ENCODE results near the gene CRYBA2. TPM values are rescaled to one million over a fixed set of nuclear protein-coding genes. Genes with fewer than 3 reads are reported as not detected.

The CRYBA2 gene
- total and polyA plus RNA-seq, 2 of the 8 experiments (the other 6 are each of a cell fraction or from before 2014, with no cell fraction given): not detected

GRCh38 chr2:218960309-218961165 is 32.7 kb downstream of the CRYBA2 start (continued):
- TF ChIP-seq, protein P1, sequence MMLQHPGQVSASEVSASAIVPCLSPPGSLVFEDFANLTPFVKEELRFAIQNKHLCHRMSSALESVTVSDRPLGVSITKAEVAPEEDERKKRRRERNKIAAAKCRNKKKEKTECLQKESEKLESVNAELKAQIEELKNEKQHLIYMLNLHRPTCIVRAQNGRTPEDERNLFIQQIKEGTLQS (IDR thresholded peaks at IDR 0.05; ENCODE audit: insufficient read depth, low read depth, low read length): no peak
- TF ChIP-seq RNF2 (IDR thresholded peaks at IDR 0.05; ENCODE audit: borderline replicate concordance, low read depth, low read length, missing control alignments, poor library complexity, severe bottlenecking) (peak; percentile 61), TBP (IDR thresholded peaks at IDR 0.05; ENCODE audit: low read depth, low read length) (no peak), SRF (IDR thresholded peaks at IDR 0.05; ENCODE audit: low read depth, low read length) (no peak), POU5F1 (IDR thresholded peaks at IDR 0.05; ENCODE audit: low read depth, low read length) (no peak), KDM5A (IDR thresholded peaks at IDR 0.05; ENCODE audit: low read length) (no peak), CTBP2 (IDR thresholded peaks at IDR 0.05; ENCODE audit: borderline replicate concordance, insufficient read depth, insufficient read length, low read length) (no peak), E2F6 (IDR thresholded peaks at IDR 0.05) (no peak), CREB1 (IDR thresholded peaks at IDR 0.05) (no peak), KDM4A (IDR thresholded peaks at IDR 0.05; ENCODE audit: low read depth, low read length, severe bottlenecking) (peak; percentile 4), NANOG (IDR thresholded peaks at IDR 0.05; ENCODE audit: insufficient read depth, low read depth, low read length, poor library complexity, severe bottlenecking) (no peak), RBBP5 (IDR thresholded peaks at IDR 0.05; ENCODE audit: borderline replicate concordance, low read depth, low read length) (no peak), SP2 (IDR thresholded peaks at IDR 0.05; ENCODE audit: low read length) (no peak), TAF7 (optimal IDR thresholded peaks at IDR 0.05; ENCODE audit: borderline replicate concordance, low read depth, low read length) (no peak), TEAD4 (IDR thresholded peaks at IDR 0.05; ENCODE audit: low read depth, low read length) (no peak), JUND (IDR thresholded peaks at IDR 0.05; ENCODE audit: low read length) (no peak), NRF1 (IDR thresholded peaks at IDR 0.05; ENCODE audit: low read depth, low read length) (no peak), RFX5 (IDR thresholded peaks at IDR 0.05; ENCODE audit: borderline replicate concordance, low read depth, low read length) (no peak), EGR1 (IDR thresholded peaks at IDR 0.05; ENCODE audit: borderline replicate concordance, low read depth, low read length) (no peak)
- TF ChIP-seq, protein P2, sequence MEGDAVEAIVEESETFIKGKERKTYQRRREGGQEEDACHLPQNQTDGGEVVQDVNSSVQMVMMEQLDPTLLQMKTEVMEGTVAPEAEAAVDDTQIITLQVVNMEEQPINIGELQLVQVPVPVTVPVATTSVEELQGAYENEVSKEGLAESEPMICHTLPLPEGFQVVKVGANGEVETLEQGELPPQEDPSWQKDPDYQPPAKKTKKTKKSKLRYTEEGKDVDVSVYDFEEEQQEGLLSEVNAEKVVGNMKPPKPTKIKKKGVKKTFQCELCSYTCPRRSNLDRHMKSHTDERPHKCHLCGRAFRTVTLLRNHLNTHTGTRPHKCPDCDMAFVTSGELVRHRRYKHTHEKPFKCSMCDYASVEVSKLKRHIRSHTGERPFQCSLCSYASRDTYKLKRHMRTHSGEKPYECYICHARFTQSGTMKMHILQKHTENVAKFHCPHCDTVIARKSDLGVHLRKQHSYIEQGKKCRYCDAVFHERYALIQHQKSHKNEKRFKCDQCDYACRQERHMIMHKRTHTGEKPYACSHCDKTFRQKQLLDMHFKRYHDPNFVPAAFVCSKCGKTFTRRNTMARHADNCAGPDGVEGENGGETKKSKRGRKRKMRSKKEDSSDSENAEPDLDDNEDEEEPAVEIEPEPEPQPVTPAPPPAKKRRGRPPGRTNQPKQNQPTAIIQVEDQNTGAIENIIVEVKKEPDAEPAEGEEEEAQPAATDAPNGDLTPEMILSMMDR (IDR thresholded peaks at IDR 0.05; ENCODE audit: control extremely low read depth in 1 of 3, insufficient read depth in 1 of 3, low read depth in 1 of 3, low read length in 3 of 3): no peak
